Natural killer cell (primary cell): ENCODE measurements around the gene SELP. TPM values are rescaled to one million over a fixed set of nuclear protein-coding genes. Genes with fewer than 3 reads are reported as not detected.

Source experiments
- ATAC-seq, 3 donors: fragments of 150-1000 bp in 2 of 3; fragments of 200-7000 bp in 1 of 3; cut with Tn5 transposase; 1 replicate in 1 of 3; 2 replicates in 2 of 3; pipeline ENCODE4 v1.10.0; 2021; ENCODE audit warnings: mild to moderate bottlenecking in 2 of 3, moderate library complexity in 2 of 3
- DNase-seq, 2 donors: peaks; one replicate each; pipeline versions ENCODE4 v3.0.0 to v3.0.0-alpha.2; 2013 to 2021; ENCODE audit warnings: mixed read lengths in 1 of 2
- H3K27ac ChIP-seq: one replicate; pipeline ENCODE4 v1.5.1; 2013; ENCODE audit warnings: mild to moderate bottlenecking, low read length
- H3K27me3 ChIP-seq: one replicate; pipeline ENCODE4 v1.6.1; 2013; ENCODE audit warnings: low read length; ENCODE audit not compliant: control insufficient read depth, insufficient read depth
- H3K36me3 ChIP-seq: one replicate; pipeline ENCODE4 v1.6.1; 2013; ENCODE audit warnings: low read length; ENCODE audit not compliant: control insufficient read depth, insufficient read depth
- H3K4me1 ChIP-seq: one replicate; pipeline ENCODE4 v1.6.1; 2013; ENCODE audit warnings: low read length; ENCODE audit not compliant: control insufficient read depth, insufficient read depth
- H3K4me3 ChIP-seq: one replicate; pipeline ENCODE4 v1.5.1; 2013; ENCODE audit warnings: low read length
- H3K9me3 ChIP-seq: one replicate; pipeline ENCODE4 v1.6.1; 2013; ENCODE audit warnings: low read length; ENCODE audit not compliant: control insufficient read depth, insufficient read depth
- H3K27ac Mint-ChIP-seq, 2 donors: one replicate each; pipeline ENCODE4 v1.8.0; 2022; ENCODE audit warnings: mild to moderate bottlenecking in 2 of 2, mixed read lengths in 2 of 2, moderate library complexity in 1 of 2
- H3K27me3 Mint-ChIP-seq, 2 donors: one replicate each; pipeline ENCODE4 v1.8.0; 2022; ENCODE audit warnings: low read depth in 2 of 2, mixed read lengths in 2 of 2
- H3K36me3 Mint-ChIP-seq: one replicate; pipeline ENCODE4 v1.8.0; 2022; ENCODE audit warnings: mixed read lengths
- H3K4me1 Mint-ChIP-seq, 2 donors: one replicate each; pipeline ENCODE4 v1.8.0; 2022; ENCODE audit warnings: mixed read lengths in 2 of 2
- H3K4me3 Mint-ChIP-seq: one replicate; pipeline ENCODE4 v1.8.0; 2022; ENCODE audit warnings: mild to moderate bottlenecking, moderate library complexity, mixed read lengths
- H3K9me3 Mint-ChIP-seq, 2 donors: one replicate each; pipeline ENCODE4 v1.8.0; 2022; ENCODE audit warnings: mixed read lengths in 2 of 2
- CTCF ChIP-seq: fragments of 200-600 bp; IDR thresholded peaks from one replicate; pipeline ENCODE4 v1.8.0; 2022; ENCODE audit warnings: antibody characterized with exemption
- WGBS: methylation state at CpG from one replicate; pipeline ENCODE4 v1.1.7; 2013; ENCODE audit warnings: missing lambda C conversion rate; ENCODE audit not compliant: insufficient coverage; 5-methylcytosine and 5-hydroxymethylcytosine counted together
- intact Hi-C: fragments of 100-400 bp; cut with micrococcal nuclease; formaldehyde crosslinking; loops from one replicate; pipeline ENCODE4 v1.14.2; 2022
- total RNA-seq, 4 donors: library from RNA; stranded (reverse); fragments of 120-200 nt in 1 of 4; gene quantifications; one replicate each; pipeline versions ENCODE4 v1.2.3 to v1.2.4, GENCODE V29; 2013 to 2022

SELP gene
- total RNA-seq, 3 donors from 2014 or later (not counting 1 experiment from before 2014, with no cell fraction given): 1.5 to 5.4 (median 2.5) TPM

DNA sequence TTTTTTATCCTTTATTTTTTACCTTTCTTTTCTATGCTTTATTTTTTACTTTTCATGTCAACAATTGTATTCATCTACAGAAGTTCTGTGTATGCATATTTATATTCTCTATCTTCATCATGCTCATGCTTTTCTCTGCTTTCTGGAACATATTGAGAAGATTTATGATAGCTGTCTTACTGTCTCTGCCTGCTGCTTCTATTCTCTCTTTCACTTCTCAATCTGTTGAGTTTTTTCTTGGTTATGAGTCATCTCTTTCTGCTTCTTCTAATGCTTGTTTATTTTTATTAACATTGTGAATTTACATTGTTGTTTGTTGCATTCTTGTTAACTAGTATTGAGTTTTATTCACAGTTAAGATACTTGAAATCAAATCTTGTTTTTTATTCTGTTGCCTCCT lies 66.3 kb downstream of the SELP start:
- Histone ChIP-seq H3K27me3 (no peaks in the 10 kb centered on the region), H3K36me3 (no peaks in the 10 kb centered on the region), H3K9me3 (no peaks in the 10 kb centered on the region), H3K27ac (no peak overlapping the region), H3K4me3 (no peak overlapping the region), H3K4me1 (no peaks in the 10 kb centered on the region)
- Mint-ChIP-seq H3K27ac (no peak overlapping the region), H3K4me1 (no peaks in the 10 kb centered on the region), H3K27me3 (peaks cover 34 to 40% of the 10 kb centered on the region in 2 donors), H3K36me3 (peaks cover 13% of the 10 kb centered on the region), H3K4me3 (no peak overlapping the region), H3K9me3 (peaks cover 0 to 6% of the 10 kb centered on the region in 2 donors)
- DNase-seq (no peak), ATAC-seq (no peak)
- intact Hi-C loops: no loop called here
- no peak for TF ChIP-seq CTCF

- H3K9me3 Mint-ChIP-seq: peaks cover 0 to 6% of the 10 kb centered on the region in 2 donors
- H3K27ac Mint-ChIP-seq: no peak overlapping the region
- Histone ChIP-seq H3K27ac (no peak overlapping the region), H3K9me3 (no peaks in the 10 kb centered on the region), H3K27me3 (no peaks in the 10 kb centered on the region), H3K4me1 (no peaks in the 10 kb centered on the region), H3K4me3 (no peak overlapping the region), H3K36me3 (no peaks in the 10 kb centered on the region)
- peaks cover 13% of the 10 kb centered on the region for H3K36me3 Mint-ChIP-seq
- intact Hi-C loops: no loop called here
- WGBS: no CpG with 5 or more reads among the region's 1 CpG
- H3K27me3 Mint-ChIP-seq: peaks cover 34 to 40% of the 10 kb centered on the region in 2 donors
- no peak for TF ChIP-seq CTCF
- no peak for ATAC-seq
- no peak for DNase-seq
- no peak overlapping the region for H3K4me3 Mint-ChIP-seq
- no peaks in the 10 kb centered on the region for H3K4me1 Mint-ChIP-seq
Measured at GRCh38 chr1:169563019-169563615, 66.8 kb downstream of the SELP start.

DNA sequence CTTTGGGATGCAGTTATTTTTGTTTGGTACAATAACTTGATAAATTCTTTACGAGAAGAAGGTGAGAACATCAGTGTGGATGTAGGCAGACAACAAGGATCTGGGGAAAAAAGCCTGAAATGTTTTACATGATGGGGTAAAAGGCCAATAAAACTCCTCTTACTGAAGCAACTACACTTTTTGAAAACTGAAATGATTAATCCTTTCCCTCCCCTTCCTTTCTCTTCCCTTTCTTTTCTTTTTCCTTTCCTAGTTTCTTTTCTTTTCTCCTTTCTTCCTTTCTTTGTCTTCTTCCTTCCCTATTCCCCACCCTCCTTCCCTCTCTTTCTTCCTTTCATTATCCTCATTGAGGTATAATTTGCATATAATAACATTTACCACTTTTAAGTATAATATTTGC lies 68.2 kb downstream of the SELP start:
- Histone ChIP-seq H3K36me3 (no peaks in the 10 kb centered on the region), H3K27me3 (no peaks in the 10 kb centered on the region), H3K27ac (no peak overlapping the region), H3K4me3 (no peak overlapping the region), H3K4me1 (no peaks in the 10 kb centered on the region), H3K9me3 (no peaks in the 10 kb centered on the region)
- TF ChIP-seq CTCF: no peak
- H3K4me3 Mint-ChIP-seq: no peak overlapping the region
- H3K9me3 Mint-ChIP-seq: peaks cover 0 to 6% of the 10 kb centered on the region in 2 donors
- H3K27ac Mint-ChIP-seq: no peak overlapping the region
- H3K36me3 Mint-ChIP-seq: peaks cover 13% of the 10 kb centered on the region
- no peak for ATAC-seq
- H3K4me1 Mint-ChIP-seq: no peaks in the 10 kb centered on the region
- DNase-seq: no peak
- intact Hi-C loops: no loop called here
- no CpG with 5 or more reads among the region's 1 CpG for WGBS
- peaks cover 34 to 40% of the 10 kb centered on the region in 2 donors for H3K27me3 Mint-ChIP-seq

GRCh38 chr1:169557131-169557530 lies 72.8 kb downstream of the SELP start:
- Mint-ChIP-seq H3K4me1 (no peaks in the 10 kb centered on the region), H3K4me3 (no peak overlapping the region), H3K27ac (no peak overlapping the region), H3K27me3 (peaks cover 11 to 26% of the 10 kb centered on the region in 2 donors), H3K36me3 (no peaks in the 10 kb centered on the region), H3K9me3 (no peaks in the 10 kb centered on the region)
- ATAC-seq (no peak), DNase-seq (no peak)
- no peak overlapping the region for H3K4me3 ChIP-seq
- 94% methylated on average over 5 of the region's 5 CpGs for WGBS
- H3K4me1 ChIP-seq: no peaks in the 10 kb centered on the region
- peaks cover 2% of the 10 kb centered on the region for H3K27me3 ChIP-seq
- intact Hi-C loops: no loop called here
- no peak overlapping the region for H3K27ac ChIP-seq
- H3K9me3 ChIP-seq: no peaks in the 10 kb centered on the region
- H3K36me3 ChIP-seq: no peaks in the 10 kb centered on the region
- TF ChIP-seq CTCF: no peak
